PC-3 (cell line): Measurements from ENCODE around the gene ZFP92. TPM values are rescaled to one million over a fixed set of nuclear protein-coding genes. Genes with fewer than 3 reads are reported as not detected.

ENCODE experiments used
- ATAC-seq: fragments of 200-7000 bp; cut with Tn5 transposase; 2 replicates; pipeline ENCODE4 v1.9.1; 2020; ENCODE audit warnings: mild to moderate bottlenecking, moderate library complexity
- BruUV-seq: library from RNA; stranded (reverse); fragments of 400-500 nt; replicated peaks from 2 replicates; lab custom pipeline; 2021; lab: Mats Ljungman, UMichigan
- CTCF ChIA-PET: fragments of 300-600 bp; sonication (Branson Sonifier 250); formaldehyde crosslinking; loops from one replicate; lab custom pipeline; 2022; ENCODE audit warnings: antibody characterized with exemption; lab: Charles Lee
- POLR2A ChIA-PET: fragments of 300-600 bp; sonication (Branson Sonifier 250); formaldehyde crosslinking; loops from one replicate; lab custom pipeline; 2022; ENCODE audit warnings: antibody characterized with exemption; ENCODE audit not compliant: unreplicated experiment; lab: Charles Lee
- DNase-seq: peaks from one replicate; pipeline ENCODE4 v3.0.0-alpha.2; 2015
- H2AFZ ChIP-seq: fragments of 300-600 bp; sonication (generic); 2 replicates; pipeline ENCODE4 v1.6.0; 2016; ENCODE audit warnings: antibody characterized with exemption, low read length
- H3F3A ChIP-seq: fragments of 300-600 bp; sonication (generic); one replicate; pipeline ENCODE4 v1.6.0; 2017; ENCODE audit warnings: antibody characterized with exemption, low read length, control low read depth, mild to moderate bottlenecking; ENCODE audit not compliant: unreplicated experiment
- H3K27ac ChIP-seq: fragments of 300-600 bp; sonication (generic); 2 replicates; pipeline ENCODE4 v1.5.1; 2016; ENCODE audit warnings: mild to moderate bottlenecking, low read length
- H3K27me3 ChIP-seq: fragments of 300-600 bp; sonication (generic); 2 replicates; pipeline ENCODE4 v1.6.1; 2016; ENCODE audit warnings: low read length, mixed read lengths
- H3K36me3 ChIP-seq: fragments of 300-600 bp; sonication (generic); 2 replicates; pipeline ENCODE4 v1.6.1; 2016; ENCODE audit warnings: low read depth, mixed run types, low read length, mixed read lengths
- H3K4me1 ChIP-seq: fragments of 300-600 bp; sonication (generic); 2 replicates; pipeline ENCODE4 v1.5.1; 2016; ENCODE audit warnings: low read length; ENCODE audit not compliant: insufficient read depth
- H3K4me2 ChIP-seq: fragments of 300-600 bp; sonication (generic); 2 replicates; pipeline ENCODE4 v1.6.0; 2016; ENCODE audit warnings: low read length
- H3K4me3 ChIP-seq: fragments of 300-600 bp; sonication (generic); 2 replicates; pipeline ENCODE4 v1.5.1; 2016; ENCODE audit warnings: mild to moderate bottlenecking, low read length, mixed read lengths
- H3K79me2 ChIP-seq: fragments of 300-600 bp; sonication (generic); 2 replicates; pipeline ENCODE4 v1.6.1; 2017; ENCODE audit warnings: low read length, mixed read lengths
- H3K9ac ChIP-seq: fragments of 300-600 bp; sonication (generic); 2 replicates; pipeline ENCODE4 v1.6.0; 2016; ENCODE audit warnings: mild to moderate bottlenecking, low read length
- H3K9me2 ChIP-seq: fragments of 300-600 bp; sonication (generic); replicated peaks from 2 replicates; pipeline ENCODE4 v1.6.1; 2016; ENCODE audit warnings: mixed run types, low read length, mixed read lengths
- H3K9me3 ChIP-seq: fragments of 300-600 bp; sonication (generic); 2 replicates; pipeline ENCODE4 v1.6.1; 2016; ENCODE audit warnings: low read length, mixed read lengths
- H4K20me1 ChIP-seq: fragments of 300-600 bp; sonication (generic); 2 replicates; pipeline ENCODE4 v1.6.1; 2016; ENCODE audit warnings: low read length, mixed read lengths
- CTCF ChIP-seq: fragments of 300-600 bp; sonication (generic); conservative IDR thresholded peaks from 2 replicates; pipeline ENCODE4 v1.5.1; 2017; ENCODE audit warnings: antibody characterized with exemption, low read depth, mild to moderate bottlenecking, low read length
- EZH2 ChIP-seq: fragments of 300-600 bp; sonication (generic); IDR thresholded peaks from one replicate; pipeline ENCODE4 v1.6.1; 2017; ENCODE audit warnings: antibody characterized with exemption, mild to moderate bottlenecking, low read length; ENCODE audit not compliant: unreplicated experiment
- EZH2phosphoT487 ChIP-seq: fragments of 300-600 bp; sonication (generic); IDR thresholded peaks from 2 replicates; pipeline ENCODE4 v1.6.1; 2018; ENCODE audit warnings: mild to moderate bottlenecking, antibody characterized with exemption, low read length, borderline replicate concordance
- intact Hi-C: fragments of 100-400 bp; cut with micrococcal nuclease; formaldehyde crosslinking; loops from 2 replicates; pipeline ENCODE4 v1.9.0; 2023
- total RNA-seq: library from RNA; depleted of rRNA; stranded (reverse); fragments of >200 nt; gene quantifications from 2 replicates; pipeline ENCODE4 v1.2.3, GENCODE V29; 2014

The ZFP92 gene
- total RNA-seq, 1 experiment from 2014 or later: not detected

DNA sequence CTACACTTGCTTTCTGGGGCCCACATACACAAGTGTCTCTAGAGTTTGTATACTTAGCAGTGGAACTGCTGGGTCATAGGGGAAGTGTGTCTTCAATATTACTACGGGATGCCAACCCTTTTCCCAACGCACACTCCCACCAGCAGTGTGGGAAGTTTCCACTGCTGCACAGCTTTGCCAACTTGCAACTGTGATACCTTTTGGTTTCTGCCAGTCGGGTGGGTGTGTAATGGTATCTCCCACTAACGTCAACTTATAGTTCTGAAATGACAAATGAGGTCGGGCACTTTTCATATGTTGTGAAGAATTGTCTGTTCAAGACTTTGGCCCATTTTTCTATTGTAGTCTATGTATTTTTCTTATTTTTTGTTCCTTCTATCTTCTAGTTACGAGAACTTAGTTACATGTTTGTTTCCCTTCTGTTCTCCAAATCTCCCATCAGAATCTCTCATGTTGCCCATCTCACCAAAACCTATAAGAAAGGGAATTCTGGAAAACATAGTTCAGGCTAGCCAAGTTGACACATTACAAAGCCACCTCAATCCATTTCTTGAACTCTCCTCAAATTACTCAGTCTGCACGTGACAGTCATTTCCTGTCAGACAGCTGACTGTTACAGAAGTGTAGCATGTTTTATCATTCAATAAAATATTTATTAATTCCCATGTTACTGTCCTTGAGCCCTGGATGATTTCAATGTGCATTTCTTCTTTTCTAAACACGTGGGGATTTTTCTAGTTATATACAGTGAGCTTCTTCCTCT is 40.8 kb upstream of the ZFP92 start:
- Histone ChIP-seq H3K4me2 (no peak overlapping the region), H3K4me1 (no peaks in the 10 kb centered on the region), H3K27me3 (peaks cover 43% of the 10 kb centered on the region), H4K20me1 (no peaks in the 10 kb centered on the region), H3K36me3 (no peaks in the 10 kb centered on the region), H3K4me3 (no peak overlapping the region), H3K27ac (no peak overlapping the region), H3F3A (no peaks in the 10 kb centered on the region), H3K9me2 (no peaks in the 10 kb centered on the region), H2AFZ (no peak overlapping the region), H3K9ac (no peak overlapping the region), H3K79me2 (no peaks in the 10 kb centered on the region), H3K9me3 (no peaks in the 10 kb centered on the region)
- ChIA-PET POLR2A (no interaction called here), CTCF (no interaction called here)
- TF ChIP-seq EZH2phosphoT487: no peak
- TF ChIP-seq EZH2: no peak
- TF ChIP-seq CTCF: no peak
- ATAC-seq (no peak), DNase-seq (no peak)
- no TSS peak for BruUV-seq
- intact Hi-C loops: no loop called here

GRCh38 chrX:153371256-153371655 is 40.0 kb upstream of the ZFP92 start:
- H3K9me2 ChIP-seq: no peaks in the 10 kb centered on the region
- POLR2A ChIA-PET: no interaction called here
- ATAC-seq: no peak
- no peak for TF ChIP-seq EZH2
- TF ChIP-seq EZH2phosphoT487: no peak
- TF ChIP-seq CTCF: no peak
- H3K27ac ChIP-seq: no peak overlapping the region
- intact Hi-C loops: no loop called here
- no peaks in the 10 kb centered on the region for H3K9me3 ChIP-seq
- no peak for DNase-seq
- CTCF ChIA-PET: no interaction called here
- H3K27me3 ChIP-seq: peaks cover 35% of the 10 kb centered on the region
- H4K20me1 ChIP-seq: no peaks in the 10 kb centered on the region
- BruUV-seq: no TSS peak
- no peak overlapping the region for H3K4me3 ChIP-seq
- no peak overlapping the region for H3K4me2 ChIP-seq
- H3K9ac ChIP-seq: no peak overlapping the region
- no peaks in the 10 kb centered on the region for H3K79me2 ChIP-seq
- no peaks in the 10 kb centered on the region for H3K4me1 ChIP-seq
- no peaks in the 10 kb centered on the region for H3F3A ChIP-seq
- H2AFZ ChIP-seq: no peak overlapping the region
- no peaks in the 10 kb centered on the region for H3K36me3 ChIP-seq

DNA sequence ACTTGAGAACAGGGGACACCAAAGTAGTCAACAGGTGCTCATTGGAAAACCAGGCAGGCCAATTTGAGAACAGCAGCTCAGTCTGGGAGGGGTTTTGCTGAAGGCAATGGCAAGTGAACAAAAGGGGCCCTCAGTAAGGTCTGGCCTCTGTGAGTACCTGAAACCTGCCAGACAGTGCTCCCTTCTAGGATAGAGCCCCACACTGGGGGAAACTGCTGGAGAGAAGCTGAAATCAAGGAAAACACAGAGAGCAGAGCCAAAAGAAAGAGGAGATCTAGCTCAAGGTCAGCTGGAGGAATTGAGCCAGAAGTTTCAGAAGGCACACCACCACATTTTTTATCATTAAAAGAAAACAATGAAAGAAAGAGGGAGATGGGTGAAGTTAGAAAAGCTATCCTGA is 38.3 kb upstream of the ZFP92 start:
- no peaks in the 10 kb centered on the region for H4K20me1 ChIP-seq
- POLR2A ChIA-PET: no interaction called here
- CTCF ChIA-PET: no interaction called here
- no peaks in the 10 kb centered on the region for H3K79me2 ChIP-seq
- no peak for ATAC-seq
- no peak for TF ChIP-seq CTCF
- TF ChIP-seq EZH2: no peak
- TF ChIP-seq EZH2phosphoT487: no peak
- H3K27ac ChIP-seq: no peak overlapping the region
- intact Hi-C loops: no loop called here
- H3F3A ChIP-seq: no peaks in the 10 kb centered on the region
- no peak overlapping the region for H3K4me3 ChIP-seq
- no peaks in the 10 kb centered on the region for H3K36me3 ChIP-seq
- H3K9me2 ChIP-seq: no peaks in the 10 kb centered on the region
- DNase-seq: no peak
- no peak overlapping the region for H2AFZ ChIP-seq
- BruUV-seq: no TSS peak
- no peaks in the 10 kb centered on the region for H3K4me1 ChIP-seq
- no peak overlapping the region for H3K9ac ChIP-seq
- no peak overlapping the region for H3K4me2 ChIP-seq
- H3K27me3 ChIP-seq: peaks cover 28% of the 10 kb centered on the region; the same call in 1 of the 2 replicates
- H3K9me3 ChIP-seq: no peaks in the 10 kb centered on the region
